Measurements from ENCODE around the gene IQCB1.
"Not testable (repeated sequence)": the region's sequence is repeated elsewhere in the genome, so short reads cannot be mapped to it uniquely, and the experiment has no call there.

IQCB1 gene, protein sequence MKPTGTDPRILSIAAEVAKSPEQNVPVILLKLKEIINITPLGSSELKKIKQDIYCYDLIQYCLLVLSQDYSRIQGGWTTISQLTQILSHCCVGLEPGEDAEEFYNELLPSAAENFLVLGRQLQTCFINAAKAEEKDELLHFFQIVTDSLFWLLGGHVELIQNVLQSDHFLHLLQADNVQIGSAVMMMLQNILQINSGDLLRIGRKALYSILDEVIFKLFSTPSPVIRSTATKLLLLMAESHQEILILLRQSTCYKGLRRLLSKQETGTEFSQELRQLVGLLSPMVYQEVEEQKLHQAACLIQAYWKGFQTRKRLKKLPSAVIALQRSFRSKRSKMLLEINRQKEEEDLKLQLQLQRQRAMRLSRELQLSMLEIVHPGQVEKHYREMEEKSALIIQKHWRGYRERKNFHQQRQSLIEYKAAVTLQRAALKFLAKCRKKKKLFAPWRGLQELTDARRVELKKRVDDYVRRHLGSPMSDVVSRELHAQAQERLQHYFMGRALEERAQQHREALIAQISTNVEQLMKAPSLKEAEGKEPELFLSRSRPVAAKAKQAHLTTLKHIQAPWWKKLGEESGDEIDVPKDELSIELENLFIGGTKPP

DNA sequence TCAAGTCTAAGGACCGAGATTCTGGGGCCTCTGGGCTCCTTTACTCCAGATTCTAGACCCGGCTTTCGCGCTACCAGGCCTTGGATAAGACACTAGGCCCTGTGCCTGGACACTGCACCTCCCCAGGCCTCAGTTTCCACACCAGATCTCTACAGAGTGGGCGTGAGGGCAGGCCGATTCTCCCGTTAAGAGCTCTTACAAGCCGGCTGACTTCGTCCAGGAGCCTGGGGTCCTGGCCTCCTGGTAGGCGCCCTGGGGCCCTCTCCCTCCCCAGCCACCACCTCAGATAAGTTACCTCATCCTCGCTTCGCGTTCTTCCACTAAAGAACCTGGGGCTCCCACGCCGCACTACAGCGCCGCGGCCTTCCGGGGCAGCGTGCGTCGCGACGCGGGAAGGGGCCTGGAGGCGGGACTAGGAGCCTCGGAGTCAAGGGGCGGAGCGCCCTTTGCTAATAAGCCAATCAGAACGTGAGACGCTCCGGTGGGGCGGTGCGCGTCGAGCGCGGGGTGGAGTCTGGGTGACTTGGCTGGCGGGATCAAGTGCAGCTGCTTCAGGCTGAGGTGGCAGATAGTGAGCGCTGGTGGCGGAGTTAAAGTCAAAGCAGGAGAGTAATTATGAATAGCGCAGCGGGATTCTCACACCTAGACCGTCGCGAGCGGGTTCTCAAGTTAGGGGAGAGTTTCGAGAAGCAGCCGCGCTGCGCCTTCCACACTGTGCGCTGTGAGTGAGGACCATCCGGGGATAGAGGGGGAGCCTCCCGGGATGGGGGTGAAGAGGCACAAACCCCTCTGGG is at the start of gene IQCB1, which contains the start of gene EAF2:
Gene IQCB1 (minus strand): TSS at position 390 of the 794 bp plus-strand sequence. CDS start 6,100 bp downstream, outside the sequence.
Gene EAF2 (plus strand): TSS at position 539 of the 794 bp plus-strand sequence. CDS start 77 bp downstream, at position 616.
- peak; percentile 99 for DNase-seq

DNA sequence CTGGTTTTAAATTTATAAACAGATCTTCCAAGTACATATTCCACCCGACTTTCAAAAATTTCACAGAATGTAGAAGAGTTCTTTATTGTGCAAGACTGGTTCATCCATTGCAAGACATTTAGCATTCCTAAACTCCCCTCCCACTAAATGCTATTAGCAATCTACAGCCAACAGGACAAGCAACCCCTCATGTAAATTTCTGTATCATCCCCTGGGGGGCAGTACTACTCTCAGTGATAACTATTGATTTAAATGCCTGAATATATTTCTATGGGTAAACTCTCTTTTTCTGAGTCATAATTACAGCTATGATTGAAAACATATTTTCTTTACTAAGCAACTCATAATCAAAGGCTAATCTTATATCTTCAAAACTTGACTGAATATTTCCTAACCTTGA is 48.6 kb upstream of the IQCB1 start:
- DNase-seq: no peak

DNA sequence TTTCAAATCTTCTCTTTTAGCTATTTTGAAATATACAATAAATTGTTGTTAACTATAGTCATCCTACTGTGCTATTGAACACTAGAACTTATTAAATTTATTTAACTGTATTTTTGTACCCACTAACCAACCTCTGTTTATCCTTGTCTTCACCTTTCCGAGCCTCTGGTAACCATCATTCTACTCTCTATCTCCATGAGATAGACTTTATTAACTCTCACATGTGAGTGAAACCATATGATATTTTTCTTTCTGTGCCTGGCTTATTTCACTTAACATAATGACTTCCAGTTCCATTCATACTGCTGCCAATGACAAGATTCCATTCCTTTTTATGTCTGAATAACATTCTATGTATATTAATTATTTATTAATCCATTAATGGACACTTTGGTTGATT is 43.6 kb upstream of the IQCB1 start:
- DNase-seq: no peak

DNA sequence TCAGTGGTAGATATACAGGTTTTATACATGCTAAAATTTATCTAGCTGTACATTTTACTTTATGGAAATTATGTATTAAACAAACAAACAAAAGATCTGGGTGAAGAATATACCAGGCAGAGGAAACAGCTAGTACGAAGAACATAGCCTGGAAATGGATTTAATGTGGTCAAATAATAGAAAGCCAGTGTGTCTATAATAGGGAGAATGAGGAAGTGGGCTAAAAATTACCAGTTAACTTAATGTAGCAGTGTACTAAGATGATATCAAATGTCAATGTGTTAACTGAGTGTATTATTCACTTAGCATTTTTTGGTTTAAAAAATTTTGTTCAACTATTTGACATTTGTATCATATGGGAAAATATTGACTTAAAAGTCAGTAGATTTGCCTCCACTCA is 36.6 kb upstream of the IQCB1 start:
- no peak for DNase-seq

DNA sequence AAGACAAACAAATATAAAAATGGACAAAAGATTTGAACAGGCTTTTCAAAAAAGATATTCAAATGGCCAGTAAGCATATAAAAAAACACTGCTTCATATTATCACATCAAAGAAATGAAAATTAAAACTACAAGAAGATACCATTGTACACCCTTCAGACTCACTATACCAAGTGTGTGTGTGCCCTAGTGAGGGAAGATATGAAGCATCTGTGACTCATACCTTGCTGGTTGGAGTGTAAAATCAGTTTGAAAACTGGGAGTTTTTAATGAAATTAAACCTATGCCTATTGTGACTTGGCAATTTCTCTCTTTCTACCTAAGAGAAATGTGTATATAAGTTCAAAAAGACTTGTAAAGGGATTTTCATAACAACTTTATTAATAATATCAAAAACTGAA is 35.9 kb upstream of the IQCB1 start:
- DNase-seq: no peak

DNA sequence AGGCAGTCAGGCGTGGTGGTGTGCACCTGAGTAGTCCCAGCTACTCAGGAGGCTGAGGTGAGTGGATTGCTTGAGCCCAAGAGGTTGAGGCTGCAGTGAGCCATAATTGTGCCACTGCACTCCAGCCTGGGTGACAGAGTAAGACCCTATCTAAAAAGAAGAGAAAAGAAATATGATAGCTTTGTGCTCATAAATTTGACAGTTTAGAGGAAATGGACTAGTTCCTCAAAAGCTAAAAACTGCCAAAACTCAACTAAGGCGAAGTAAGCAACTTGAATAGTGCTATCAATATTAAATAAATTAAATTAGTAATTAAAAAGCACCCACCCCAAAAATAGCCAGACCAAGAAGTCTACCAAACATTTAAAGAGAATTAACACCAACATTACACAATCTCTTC is 34.9 kb upstream of the IQCB1 start:
- no peak for DNase-seq

DNA sequence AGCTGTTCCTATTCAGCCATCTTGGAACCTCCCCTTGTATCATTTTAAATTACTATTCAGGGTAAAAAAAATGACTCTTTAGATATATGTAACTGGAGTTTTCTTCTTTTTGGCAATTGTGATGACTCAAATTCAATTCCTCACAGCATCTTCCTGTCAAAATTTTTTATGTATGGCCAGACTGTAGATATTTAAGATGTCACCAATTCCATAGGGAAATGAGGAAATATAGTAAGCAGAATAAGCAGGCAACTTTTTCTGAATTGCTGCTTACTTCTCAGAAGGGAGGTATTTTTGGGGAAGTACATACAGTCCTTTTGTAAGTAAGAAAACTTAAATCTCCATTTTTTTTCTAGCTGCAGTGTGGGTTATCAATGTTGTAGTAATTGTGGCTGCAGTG is 28.9 kb upstream of the IQCB1 start:
- DNase-seq: no peak

DNA sequence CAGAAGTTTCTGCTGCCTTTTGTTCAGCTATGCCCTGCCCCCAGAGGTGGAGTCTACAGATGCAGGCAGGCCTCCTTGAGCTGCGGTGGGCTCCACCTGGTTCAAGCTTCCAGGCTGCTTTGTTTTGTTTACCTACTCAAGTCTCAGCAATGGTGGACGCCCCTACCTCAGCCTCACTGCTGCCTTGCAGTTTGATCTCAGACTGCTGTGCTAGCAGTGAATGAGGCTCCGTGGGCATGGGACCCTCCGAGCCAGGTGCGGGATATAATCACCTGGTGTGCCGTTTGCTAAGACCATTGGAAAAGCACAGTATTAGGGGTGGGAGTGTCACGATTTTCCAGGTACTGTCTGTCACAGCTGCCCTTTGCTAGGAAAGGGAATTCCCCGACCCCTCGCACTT is 28.4 kb upstream of the IQCB1 start:
- DNase-seq: not testable (repeated sequence)

DNA sequence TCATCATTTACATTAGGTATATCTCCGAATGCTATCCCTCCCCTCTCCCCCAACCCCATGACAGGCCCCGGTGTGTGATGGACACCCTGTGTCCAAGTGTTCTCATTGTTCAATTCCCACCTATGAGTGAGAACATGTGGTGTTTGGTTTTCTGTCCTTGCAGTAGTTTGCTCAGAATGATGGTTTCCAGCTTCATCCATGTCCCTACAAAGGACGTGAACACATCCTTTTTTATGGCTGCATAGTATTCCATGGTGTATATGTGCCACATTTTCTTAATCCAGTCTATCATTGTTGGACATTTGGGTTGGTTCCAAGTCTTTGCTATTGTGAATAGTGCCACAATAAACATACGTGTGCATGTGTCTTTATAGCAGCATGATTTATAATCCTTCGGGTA is 22.9 kb upstream of the IQCB1 start:
- DNase-seq: not testable (repeated sequence)

DNA sequence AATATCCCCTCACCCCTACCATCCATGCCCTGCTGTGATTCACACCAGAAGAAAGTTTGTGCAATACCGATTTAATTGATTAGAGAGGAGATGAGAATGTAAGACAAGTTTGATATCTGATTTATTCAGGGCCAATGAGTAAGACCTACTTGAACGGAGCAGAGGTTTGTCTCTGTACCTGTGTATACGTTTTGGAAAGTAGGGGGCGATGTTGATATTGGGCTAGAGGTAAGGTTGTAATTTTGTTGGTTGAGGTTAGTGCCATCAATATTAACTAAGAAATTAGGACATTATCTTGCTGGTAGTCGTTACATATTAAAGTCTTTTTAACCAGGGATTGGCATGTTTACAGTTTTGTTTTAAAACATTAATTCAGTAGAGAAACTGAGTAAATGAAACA is 20.7 kb upstream of the IQCB1 start:
- DNase-seq: no peak

DNA sequence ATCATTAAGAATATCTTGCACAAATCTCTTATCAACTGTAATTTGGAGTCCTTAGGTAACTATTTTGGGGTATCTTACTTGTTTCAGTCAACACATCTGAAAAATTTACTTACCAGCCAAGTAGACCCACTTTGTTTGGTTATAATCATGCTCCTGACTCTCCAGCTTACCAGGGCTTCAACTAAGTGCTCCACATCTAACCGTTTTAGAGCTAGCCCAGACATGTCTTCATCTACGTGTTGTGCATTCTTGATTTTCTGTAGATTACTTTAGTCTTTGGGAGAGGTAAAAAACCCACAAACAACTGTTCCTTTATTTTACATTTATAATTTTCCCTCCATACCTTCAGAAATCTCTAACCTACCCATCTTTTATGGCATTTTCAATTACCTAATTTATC is 17.4 kb upstream of the IQCB1 start:
- DNase-seq: no peak

DNA sequence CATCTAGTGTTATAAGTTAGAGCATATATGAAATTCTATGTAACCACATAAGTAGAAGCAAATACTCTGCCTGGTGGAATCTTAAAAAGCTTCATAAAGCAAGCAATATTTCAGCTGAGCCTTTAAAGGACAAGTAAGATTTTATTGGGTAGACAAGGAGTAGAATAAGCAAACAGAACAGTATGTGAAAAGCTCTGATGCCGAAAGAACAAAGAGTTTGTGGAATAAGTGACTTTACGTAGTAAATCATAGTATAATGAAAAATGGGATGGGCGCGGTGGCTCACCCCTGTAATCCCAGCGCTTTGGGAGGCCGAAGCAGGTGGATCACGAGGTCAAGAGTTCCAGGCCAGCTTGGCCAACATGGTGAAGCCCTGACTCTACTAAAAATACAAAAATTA is 10.0 kb upstream of the IQCB1 start:
- no peak for DNase-seq

DNA sequence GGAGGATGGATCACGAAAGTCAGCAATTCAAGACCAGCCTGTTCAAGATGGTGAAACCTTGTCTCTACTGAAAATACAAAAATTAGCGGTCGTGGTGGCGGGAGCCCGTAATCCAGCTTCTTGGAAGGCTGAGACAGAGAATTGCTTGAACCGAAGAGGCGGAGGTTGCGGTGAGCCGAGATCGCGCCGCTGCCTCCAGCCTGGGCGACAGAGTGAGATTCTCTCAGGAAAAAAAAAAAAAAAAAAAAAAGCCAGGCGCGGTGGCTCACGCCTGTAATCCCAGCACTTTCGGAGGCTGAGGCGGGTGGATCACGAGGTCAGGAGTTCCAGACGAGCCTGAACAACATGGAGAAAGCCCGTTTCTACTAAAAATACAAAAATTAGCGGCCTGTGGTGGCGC is 5.1 kb upstream of the IQCB1 start:
- DNase-seq: no peak

DNA sequence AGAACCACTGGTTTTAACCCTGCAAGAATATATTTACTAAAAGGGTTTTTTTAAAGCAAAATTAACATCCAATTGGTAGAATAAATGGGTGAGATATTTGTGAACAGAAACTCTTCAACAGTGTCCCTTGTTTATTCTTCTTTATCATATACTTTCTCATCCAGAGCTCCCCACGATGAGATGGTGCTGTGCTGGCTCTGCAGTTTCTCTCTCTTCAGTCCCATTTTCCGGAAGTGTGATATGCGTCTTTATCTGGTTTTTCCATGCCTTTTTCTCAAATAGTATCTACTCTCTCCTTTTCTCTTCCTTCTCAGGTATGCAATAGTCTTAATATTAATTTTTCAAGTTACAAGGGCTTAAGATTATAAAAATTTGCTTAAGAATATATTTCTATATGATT is 1.6 kb upstream of the IQCB1 start:
- DNase-seq: no peak

DNA sequence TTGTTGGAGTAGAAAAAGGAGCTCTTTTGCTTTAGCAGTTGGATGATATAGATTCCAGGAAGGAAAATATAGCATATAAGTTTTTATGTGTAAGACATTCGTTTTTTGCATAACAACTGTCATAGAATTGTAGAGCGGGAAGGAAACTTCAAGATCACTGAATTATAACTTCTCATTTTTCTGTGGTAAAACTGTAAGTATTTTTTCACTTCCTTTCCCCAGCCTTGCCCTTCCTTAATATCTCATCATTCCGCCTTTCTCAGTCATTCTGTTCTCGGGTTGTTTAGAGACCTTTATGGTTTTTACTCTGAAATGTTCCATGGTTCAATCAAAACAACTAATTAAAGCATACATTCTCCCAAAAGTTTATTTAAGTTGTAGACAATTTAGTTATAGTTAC is 1.2 kb upstream of the IQCB1 start:
- DNase-seq: no peak

DNA sequence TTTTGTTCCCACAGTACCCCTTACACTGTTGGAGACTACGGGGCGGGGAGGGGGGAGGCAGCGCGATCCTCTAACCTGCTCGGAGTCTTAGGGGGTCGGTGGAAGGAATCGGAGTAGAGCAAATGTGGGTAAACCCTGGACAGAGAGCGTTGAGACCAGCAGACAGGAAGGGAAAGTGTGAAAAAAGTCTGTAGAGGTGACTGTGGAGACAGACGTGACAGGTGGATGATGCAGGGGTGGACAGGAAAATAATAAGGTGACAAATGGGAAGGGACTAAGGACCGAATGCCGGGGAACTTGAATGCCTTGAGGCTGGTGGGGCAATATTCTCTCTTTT is 573 bp upstream of the IQCB1 start:
- DNase-seq: no peak

DNA sequence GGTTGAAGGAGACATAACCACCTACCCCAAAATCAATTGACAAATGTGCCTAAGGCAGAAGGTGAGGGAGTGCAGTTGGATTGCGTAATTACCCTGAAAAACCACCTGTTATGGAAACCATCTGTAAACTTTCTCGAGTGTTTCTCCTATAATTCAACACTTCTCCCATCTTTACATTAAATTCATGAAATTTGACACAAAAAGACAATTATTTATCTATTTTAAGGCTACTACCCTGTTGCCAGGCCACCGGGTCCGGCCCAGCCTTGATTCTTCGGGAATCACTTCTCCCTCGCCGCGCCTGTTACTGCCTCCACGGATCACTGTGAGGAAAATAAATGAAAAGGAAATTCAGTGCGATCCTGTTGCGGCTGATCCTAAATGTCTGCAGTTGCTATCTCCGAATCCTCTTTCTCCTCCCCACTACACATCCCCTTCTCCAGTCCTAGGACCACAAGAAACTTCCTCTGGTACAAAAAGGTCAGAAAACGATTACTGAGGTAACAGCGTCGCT is 646 bp downstream of the IQCB1 start:
- no peak for DNase-seq

DNA sequence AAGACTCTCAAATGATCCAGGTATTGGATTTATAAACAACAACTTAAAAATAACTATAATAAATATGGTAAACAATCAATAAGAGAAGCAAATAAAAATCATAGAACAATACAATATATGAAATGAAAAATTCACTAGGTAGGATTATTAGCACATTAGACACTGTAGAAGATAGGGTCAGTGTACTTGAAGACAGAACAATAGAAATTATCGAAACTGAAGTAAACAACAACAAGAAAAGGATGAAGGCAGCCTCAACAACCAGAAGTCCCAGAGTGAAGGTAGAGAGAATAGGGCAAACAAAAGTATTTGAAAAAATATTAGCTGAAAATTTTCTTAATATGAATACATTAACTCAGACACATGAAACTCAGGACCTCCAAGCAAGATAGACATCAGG is 11.9 kb downstream of the IQCB1 start:
- DNase-seq: no peak

DNA sequence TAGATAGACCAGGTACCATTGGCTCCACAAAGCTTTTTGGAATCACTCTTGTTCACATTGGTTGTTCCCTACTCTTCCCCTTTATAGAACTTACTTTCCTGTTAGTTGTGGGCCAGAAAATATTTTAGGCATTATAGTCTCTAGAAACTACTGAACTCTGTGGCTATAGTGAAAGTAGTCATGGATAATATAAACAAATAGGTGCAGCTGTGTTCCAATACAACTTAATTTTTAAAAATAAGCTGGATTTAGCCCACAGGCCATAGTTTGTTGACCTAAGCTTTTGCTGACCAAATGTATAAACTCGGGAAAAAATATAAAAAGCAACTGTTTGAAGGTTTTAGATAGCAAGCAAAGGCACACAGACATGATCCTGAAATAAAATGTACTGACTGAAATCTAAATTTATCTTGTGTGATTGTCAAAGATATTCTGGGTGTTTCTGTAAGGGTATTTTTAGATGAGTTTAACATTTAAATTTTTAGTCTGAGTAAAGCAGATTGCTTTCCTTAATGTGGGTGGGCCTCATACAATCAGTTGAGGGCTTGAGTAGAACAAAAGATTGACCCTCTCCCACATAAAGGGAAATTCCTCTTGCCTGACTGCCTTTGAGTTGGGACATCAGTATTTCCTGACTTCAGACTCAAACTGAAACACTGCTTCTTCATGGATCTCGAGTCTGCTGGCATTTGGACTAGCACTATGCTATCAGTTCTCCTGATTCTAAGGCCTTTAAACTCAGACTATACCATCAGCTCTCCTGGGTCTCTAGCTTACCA is 13.2 kb downstream of the IQCB1 start:
- no peak for DNase-seq

DNA sequence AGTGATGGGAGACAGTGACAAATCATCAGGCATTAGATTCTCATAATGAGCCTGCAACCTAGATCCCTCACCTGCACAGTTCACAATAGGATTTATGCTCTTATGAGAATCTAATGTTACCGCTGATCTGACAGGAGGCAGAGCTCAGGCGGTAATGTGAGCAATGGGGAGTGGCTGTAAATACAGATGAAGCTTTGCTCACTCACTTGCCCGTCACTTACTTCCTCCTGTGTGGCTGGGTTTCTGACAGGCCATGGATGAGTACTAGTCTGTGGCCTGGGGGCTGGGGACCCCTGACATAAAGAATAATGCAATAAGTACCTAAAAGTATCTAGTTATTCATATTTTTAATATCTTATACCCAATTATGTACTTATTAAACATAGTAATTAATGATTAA is 15.6 kb downstream of the IQCB1 start:
- DNase-seq: no peak

DNA sequence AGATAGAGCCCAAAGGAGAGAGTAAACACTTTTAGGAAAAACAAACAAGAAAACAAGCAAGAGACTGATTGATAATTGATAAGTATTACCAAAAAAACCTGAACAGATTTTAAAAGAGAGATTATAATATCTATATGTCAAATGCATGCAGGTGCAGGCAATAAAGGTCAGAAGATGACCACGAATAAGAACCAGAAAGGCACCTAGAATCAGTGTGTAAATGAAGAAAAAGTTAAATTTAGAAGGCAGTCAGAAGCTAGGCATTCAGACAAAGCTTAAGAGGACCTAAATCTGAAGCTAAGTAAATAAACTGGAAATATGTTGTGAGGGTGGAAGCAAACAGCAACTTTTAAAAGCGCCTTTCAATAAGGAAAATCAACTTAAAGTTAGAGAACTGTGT is 16.3 kb downstream of the IQCB1 start:
- DNase-seq: no peak

DNA sequence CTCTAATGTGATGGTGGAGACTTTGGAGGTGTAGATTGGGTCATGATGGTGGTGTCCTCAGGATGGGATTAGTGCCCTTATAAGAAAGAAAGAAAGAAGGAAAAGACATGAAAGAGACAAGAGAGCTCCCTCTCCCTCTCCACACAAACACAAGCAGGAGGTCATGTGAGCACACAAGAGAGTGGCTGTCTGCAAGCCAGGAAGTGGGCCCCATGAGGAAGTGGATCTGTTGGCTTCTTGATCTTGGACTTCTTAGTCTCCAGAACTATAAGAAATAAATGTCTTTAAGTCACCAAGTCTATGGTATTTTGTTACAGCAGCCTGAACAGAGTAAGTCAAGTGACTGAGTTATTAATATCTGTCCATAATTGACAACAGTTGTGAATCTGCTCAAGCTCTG is 17.1 kb downstream of the IQCB1 start:
- no peak for DNase-seq

DNA sequence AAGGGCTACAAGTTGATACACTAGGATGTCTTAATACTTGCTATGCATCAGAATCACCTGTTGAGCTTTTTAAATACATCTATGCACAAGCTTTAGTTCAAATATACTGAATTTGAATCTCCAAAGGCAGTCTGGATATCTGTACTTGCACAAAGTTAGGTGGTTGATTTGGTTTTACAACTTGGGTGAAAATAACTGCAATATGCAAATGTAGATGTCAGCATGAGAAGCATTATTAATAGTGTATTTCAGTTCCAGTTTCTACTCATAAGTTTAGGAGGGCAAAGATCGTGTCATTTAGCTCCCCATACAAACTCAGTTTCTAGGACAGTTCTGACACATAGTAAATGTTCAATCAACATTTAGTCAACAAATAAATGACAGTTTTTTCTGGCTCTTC is 25.6 kb downstream of the IQCB1 start:
- no peak for DNase-seq
